Chondrocyte (in vitro differentiated cells): ENCODE measurements around the gene EFCC1. TPM values are rescaled to one million over a fixed set of nuclear protein-coding genes. Genes with fewer than 3 reads are reported as not detected.

Experiments used
- DNase-seq: peaks from one replicate; pipeline ENCODE4 v3.0.0; 2021; ENCODE audit warnings: mixed read lengths, low spot score
- H3K27ac Mint-ChIP-seq: one replicate; pipeline ENCODE4 v1.8.0; 2021; ENCODE audit warnings: mild to moderate bottlenecking, moderate library complexity, mixed read lengths; ENCODE audit not compliant: unreplicated experiment
- H3K27me3 Mint-ChIP-seq: 2 replicates; pipeline ENCODE4 v1.8.0; 2021; ENCODE audit warnings: low read depth, mixed read lengths
- H3K36me3 Mint-ChIP-seq: 2 replicates; pipeline ENCODE4 v1.8.0; 2021; ENCODE audit warnings: low read depth, mixed read lengths
- H3K4me1 Mint-ChIP-seq: 2 replicates; pipeline ENCODE4 v1.8.0; 2021; ENCODE audit warnings: low read depth, mild to moderate bottlenecking, mixed read lengths
- H3K4me3 Mint-ChIP-seq: one replicate; pipeline ENCODE4 v1.8.0; 2021; ENCODE audit warnings: mild to moderate bottlenecking, moderate library complexity, mixed read lengths; ENCODE audit not compliant: unreplicated experiment
- H3K9me3 Mint-ChIP-seq: 2 replicates; pipeline ENCODE4 v1.8.0; 2021; ENCODE audit warnings: low read depth, mixed read lengths
- CTCF ChIP-seq: fragments of 200-600 bp; sonication (generic); IDR thresholded peaks from 2 replicates; pipeline ENCODE4 v1.5.0; 2021; ENCODE audit warnings: antibody characterized with exemption, mild to moderate bottlenecking, moderate library complexity
- total RNA-seq: library from RNA; stranded (reverse); gene quantifications from 3 replicates; pipeline ENCODE4 v1.2.1, GENCODE V29; 2021

The EFCC1 gene
- total RNA-seq, 1 donor from 2014 or later = not detected

- TF ChIP-seq CTCF = no peak
- Mint-ChIP-seq H3K27ac (no peak overlapping the region), H3K4me1 (no peaks in the 10 kb centered on the region), H3K36me3 (peaks cover 14% of the 10 kb centered on the region), H3K4me3 (no peak overlapping the region), H3K27me3 (peaks cover 10% of the 10 kb centered on the region), H3K9me3 (peaks cover 22% of the 10 kb centered on the region)
- DNase-seq = peak; percentile 87
Measured at GRCh38 chr3:129045675-129046036, 44.6 kb downstream of the EFCC1 start.

DNA sequence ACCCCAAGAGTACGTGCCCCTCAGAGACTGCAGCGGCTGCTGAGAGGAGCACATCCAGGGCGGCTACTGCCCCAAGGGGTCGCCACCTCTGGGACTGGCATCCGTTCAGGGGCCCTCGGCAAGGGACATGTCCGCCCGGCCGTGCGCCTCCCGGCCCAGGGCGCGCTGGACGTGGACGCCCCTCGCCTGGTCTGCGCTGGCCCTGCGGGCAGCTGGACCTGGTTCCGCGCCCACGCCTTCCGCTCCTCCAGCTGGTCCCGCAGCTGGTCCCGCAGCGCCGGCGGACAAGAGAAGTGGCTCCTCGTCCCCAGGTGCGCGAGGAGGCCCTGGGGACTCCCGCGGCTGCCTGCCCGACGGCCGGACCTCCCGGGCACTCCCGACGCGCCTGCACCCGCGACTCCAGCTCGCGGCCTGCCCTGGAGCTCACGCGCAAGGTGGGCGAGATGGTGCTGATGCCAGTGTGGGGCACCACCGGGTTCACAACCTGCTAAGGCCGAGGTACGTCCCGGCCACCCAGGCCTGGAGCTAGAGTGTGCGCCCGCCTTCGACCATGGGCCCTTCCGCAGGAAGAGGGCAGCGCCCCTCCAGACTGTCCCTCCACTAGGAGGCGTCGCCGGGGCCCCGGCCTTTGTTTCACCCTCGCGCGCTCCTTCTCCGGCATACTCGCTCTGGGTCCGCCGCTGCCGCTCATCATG lies 45.1 kb downstream of the EFCC1 start:
- Mint-ChIP-seq H3K9me3 (peaks cover 22% of the 10 kb centered on the region), H3K27me3 (peaks cover 10% of the 10 kb centered on the region), H3K36me3 (peaks cover 14% of the 10 kb centered on the region)

DNA sequence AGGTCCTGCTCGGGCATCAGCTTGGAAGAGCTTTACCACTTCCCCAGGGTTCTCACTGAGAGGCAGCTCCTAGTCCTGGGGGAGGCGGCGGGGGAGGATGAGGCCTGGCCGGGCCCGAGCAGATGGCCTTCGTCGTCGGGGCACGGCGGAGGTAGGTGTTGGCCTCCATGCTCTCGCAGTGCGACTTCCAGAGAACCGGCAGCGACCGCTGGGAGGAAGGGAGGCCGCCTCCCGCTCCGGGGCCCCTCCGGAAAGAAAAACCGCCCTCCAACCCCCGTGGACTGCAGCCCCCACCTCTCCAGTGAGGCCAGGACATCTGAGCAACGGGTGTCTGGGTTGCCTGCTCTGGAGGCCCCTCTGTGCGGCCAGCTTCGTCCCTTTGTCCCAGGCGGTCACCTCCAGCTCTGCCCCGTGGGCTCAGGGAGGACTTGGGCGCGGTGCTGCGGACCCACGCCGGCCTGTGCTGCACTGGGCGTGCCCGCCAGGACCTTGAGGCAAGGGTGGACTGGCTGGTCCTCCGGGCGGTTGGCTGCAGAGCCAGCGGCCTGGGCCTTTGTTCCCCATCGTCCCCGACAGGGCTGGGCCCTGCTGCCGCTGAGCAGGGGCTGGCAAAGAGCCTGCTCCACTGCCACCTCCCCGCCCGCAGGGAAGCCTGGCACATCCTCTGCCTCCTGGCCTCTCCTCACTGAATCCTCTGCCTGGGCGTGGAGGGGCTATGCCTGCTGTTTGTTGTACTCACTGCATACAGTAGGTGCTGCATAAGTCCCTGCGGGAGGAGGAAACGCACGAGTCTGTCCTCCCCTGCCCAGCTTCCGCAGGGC lies 45.8 kb downstream of the EFCC1 start:
- no peak overlapping the region for H3K4me3 Mint-ChIP-seq

More for the DNA sequence above, 45.1 kb downstream of the EFCC1 start:
- TF ChIP-seq CTCF = no peak
- peak; percentile 89 for DNase-seq
- Mint-ChIP-seq H3K4me3 (no peak overlapping the region), H3K27ac (no peak overlapping the region), H3K4me1 (no peaks in the 10 kb centered on the region)

GRCh38 chr3:129047553-129047839 lies 46.4 kb downstream of the EFCC1 start:
- H3K9me3 Mint-ChIP-seq = peaks cover 16% of the 10 kb centered on the region
- H3K27ac Mint-ChIP-seq = no peak overlapping the region
- H3K36me3 Mint-ChIP-seq = peaks cover 11% of the 10 kb centered on the region
- H3K4me3 Mint-ChIP-seq = no peak overlapping the region
- H3K4me1 Mint-ChIP-seq = no peaks in the 10 kb centered on the region
- H3K27me3 Mint-ChIP-seq = peaks cover 4% of the 10 kb centered on the region
- TF ChIP-seq CTCF = no peak
- no peak for DNase-seq

More for the DNA sequence above, 45.8 kb downstream of the EFCC1 start:
- Mint-ChIP-seq H3K27me3 (peaks cover 9% of the 10 kb centered on the region), H3K9me3 (peaks cover 21% of the 10 kb centered on the region), H3K36me3 (peaks cover 14% of the 10 kb centered on the region), H3K27ac (no peak overlapping the region), H3K4me1 (no peaks in the 10 kb centered on the region)
- TF ChIP-seq CTCF = no peak
- DNase-seq = peak; percentile 86

GRCh38 chr3:129050556-129051295 lies 49.6 kb downstream of the EFCC1 start:
- Mint-ChIP-seq H3K4me1 (peaks cover 4% of the 10 kb centered on the region), H3K27ac (no peak overlapping the region), H3K9me3 (peaks cover 5% of the 10 kb centered on the region), H3K4me3 (no peak overlapping the region), H3K27me3 (peaks cover 2% of the 10 kb centered on the region), H3K36me3 (peaks cover 2% of the 10 kb centered on the region)
- DNase-seq = no peak
- no peak for TF ChIP-seq CTCF
